Measurements from ENCODE around the gene PLSCR2. TPM values are rescaled to one million over a fixed set of nuclear protein-coding genes. Genes with fewer than 3 reads are reported as not detected.

Gene PLSCR2
- total and polyA plus RNA-seq, 4 donors = 0.25 TPM; not detected in 3

DNA sequence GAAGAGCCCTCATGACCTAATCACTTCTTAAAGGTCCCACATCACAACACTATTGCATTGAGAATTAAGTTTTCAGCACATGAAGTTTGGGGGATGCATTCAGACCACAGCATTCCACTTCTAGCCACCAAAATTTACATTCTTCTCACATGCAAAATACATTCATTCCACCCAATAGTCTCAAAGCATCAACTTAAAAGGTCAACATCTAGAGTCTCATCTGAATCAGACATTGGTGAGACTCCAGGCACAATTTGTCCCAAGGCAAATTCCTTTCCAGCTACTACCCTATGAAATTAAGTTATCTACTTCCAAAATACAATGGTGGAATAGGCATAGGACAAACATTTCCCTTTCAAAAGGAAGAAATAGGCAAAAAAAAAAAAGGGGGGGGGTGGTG lies 64.9 kb downstream of the PLSCR2 start:
- Histone ChIP-seq H3K4me1 (ENCODE audit: control insufficient read depth in 4 of 4, insufficient read depth in 4 of 4, low read length in 3 of 4) (no peaks in the 10 kb centered on the region), H3K27ac (ENCODE audit: low read depth in 1 of 2, low read length in 2 of 2) (no peak overlapping the region), H3K36me3 (ENCODE audit: control insufficient read depth in 4 of 4, insufficient read depth in 3 of 4, low read depth in 1 of 4, low read length in 3 of 4) (no peaks in the 10 kb centered on the region), H3K4me3 (ENCODE audit: low read depth in 1 of 3, low read length in 3 of 3) (no peak overlapping the region), H3K9me3 (ENCODE audit: control insufficient read depth in 4 of 4, low read length in 3 of 4) (no peaks in the 10 kb centered on the region), H3K27me3 (ENCODE audit: control insufficient read depth in 4 of 4, insufficient read depth in 4 of 4, low read length in 3 of 4) (no peaks in the 10 kb centered on the region), H3K9ac (ENCODE audit: low read depth in 1 of 2, low read length in 2 of 2) (no peak overlapping the region)
- no peak for DNase-seq (ENCODE audit: low spot score)
- TF ChIP-seq FOXA2 (IDR thresholded peaks at IDR 0.05) (no peak), EGR1 (IDR thresholded peaks at IDR 0.05; ENCODE audit: low read depth in 2 of 2) (no peak), RXRA (IDR thresholded peaks at IDR 0.05) (no peak), HNF4A (conservative IDR thresholded peaks at IDR 0.05) (no peak), YY1 (IDR thresholded peaks at IDR 0.05) (no peak), GABPA (IDR thresholded peaks at IDR 0.05 in 1 of 2, conservative IDR thresholded peaks at IDR 0.05 in 1 of 2) (no peak)
- TF ChIP-seq, protein P1, sequence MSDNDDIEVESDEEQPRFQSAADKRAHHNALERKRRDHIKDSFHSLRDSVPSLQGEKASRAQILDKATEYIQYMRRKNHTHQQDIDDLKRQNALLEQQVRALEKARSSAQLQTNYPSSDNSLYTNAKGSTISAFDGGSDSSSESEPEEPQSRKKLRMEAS (IDR thresholded peaks at IDR 0.05) = no peak
- TF ChIP-seq, protein P2, sequence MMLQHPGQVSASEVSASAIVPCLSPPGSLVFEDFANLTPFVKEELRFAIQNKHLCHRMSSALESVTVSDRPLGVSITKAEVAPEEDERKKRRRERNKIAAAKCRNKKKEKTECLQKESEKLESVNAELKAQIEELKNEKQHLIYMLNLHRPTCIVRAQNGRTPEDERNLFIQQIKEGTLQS (IDR thresholded peaks at IDR 0.05) = no peak

DNA sequence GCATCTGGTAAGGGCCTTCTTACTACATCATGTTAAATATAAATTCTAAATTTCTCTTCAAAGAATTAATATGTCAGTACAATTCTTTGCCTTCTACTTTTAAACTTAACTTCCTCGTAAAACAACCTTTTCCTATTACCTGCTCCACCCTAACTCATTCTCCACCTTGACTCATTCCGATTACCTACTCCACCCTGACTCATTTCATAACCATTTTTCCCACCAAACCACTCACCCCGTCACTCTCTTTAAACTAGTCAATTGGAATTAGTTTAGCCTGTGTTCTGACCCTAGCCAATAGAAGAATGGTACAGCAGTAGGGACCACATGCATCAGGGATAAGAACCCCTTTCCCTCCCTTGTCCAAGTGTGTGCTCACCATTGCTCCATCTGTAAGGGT lies 65.6 kb downstream of the PLSCR2 start:
- Histone ChIP-seq H3K4me1 (ENCODE audit: control insufficient read depth in 4 of 4, insufficient read depth in 4 of 4, low read length in 3 of 4) (no peaks in the 10 kb centered on the region), H3K27ac (ENCODE audit: low read depth in 1 of 2, low read length in 2 of 2) (no peak overlapping the region), H3K9me3 (ENCODE audit: control insufficient read depth in 4 of 4, low read length in 3 of 4) (no peaks in the 10 kb centered on the region), H3K27me3 (ENCODE audit: control insufficient read depth in 4 of 4, insufficient read depth in 4 of 4, low read length in 3 of 4) (no peaks in the 10 kb centered on the region), H3K9ac (ENCODE audit: low read depth in 1 of 2, low read length in 2 of 2) (no peak overlapping the region), H3K36me3 (ENCODE audit: control insufficient read depth in 4 of 4, insufficient read depth in 3 of 4, low read depth in 1 of 4, low read length in 3 of 4) (no peaks in the 10 kb centered on the region), H3K4me3 (ENCODE audit: low read depth in 1 of 3, low read length in 3 of 3) (no peak overlapping the region)
- DNase-seq (ENCODE audit: low spot score) = no peak
- TF ChIP-seq FOXA2 (IDR thresholded peaks at IDR 0.05) = no peak
- TF ChIP-seq SP1 (IDR thresholded peaks at IDR 0.05) = no peak
- no peak for TF ChIP-seq NR2F2 (IDR thresholded peaks at IDR 0.05)
- no peak for TF ChIP-seq TAF1 (conservative IDR thresholded peaks at IDR 0.05)
- no peak for TF ChIP-seq HNF4A (conservative IDR thresholded peaks at IDR 0.05)
- no peak for TF ChIP-seq HNF4G (IDR thresholded peaks at IDR 0.05)
- TF ChIP-seq EGR1 (IDR thresholded peaks at IDR 0.05; ENCODE audit: low read depth in 2 of 2) = no peak
- no peak for TF ChIP-seq RXRA (IDR thresholded peaks at IDR 0.05)
- no peak for TF ChIP-seq RAD21 (IDR thresholded peaks at IDR 0.05)
- TF ChIP-seq JUND (IDR thresholded peaks at IDR 0.05) = no peak
- no peak for TF ChIP-seq YY1 (IDR thresholded peaks at IDR 0.05)
- WGBS = 86% methylated on average over 3 of the region's 3 CpGs

DNA sequence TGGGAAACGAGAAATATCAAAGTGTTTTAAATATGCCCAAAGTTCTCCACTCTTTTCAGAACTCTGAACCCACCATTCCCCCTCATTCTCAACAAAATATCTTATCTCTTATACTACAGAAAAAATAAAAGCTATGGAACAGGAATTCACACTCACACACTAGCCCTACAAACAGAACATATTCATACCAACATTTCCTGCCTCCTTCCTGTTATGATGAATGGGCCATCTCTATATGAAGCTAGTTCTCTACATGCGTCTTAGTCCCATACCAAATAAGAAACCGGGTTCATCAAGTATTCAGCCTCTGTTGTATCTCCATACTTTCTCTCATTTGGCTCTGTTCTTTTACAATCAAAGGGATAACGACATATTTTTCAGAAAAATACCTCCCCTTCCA lies 72.6 kb downstream of the PLSCR2 start:
- Histone ChIP-seq H3K9ac (ENCODE audit: low read depth in 1 of 2, low read length in 2 of 2) (no peak overlapping the region), H3K36me3 (ENCODE audit: control insufficient read depth in 4 of 4, insufficient read depth in 3 of 4, low read depth in 1 of 4, low read length in 3 of 4) (no peaks in the 10 kb centered on the region), H3K4me1 (ENCODE audit: control insufficient read depth in 4 of 4, insufficient read depth in 4 of 4, low read length in 3 of 4) (no peaks in the 10 kb centered on the region), H3K27me3 (ENCODE audit: control insufficient read depth in 4 of 4, insufficient read depth in 4 of 4, low read length in 3 of 4) (no peaks in the 10 kb centered on the region), H3K4me3 (ENCODE audit: low read depth in 1 of 3, low read length in 3 of 3) (no peak overlapping the region), H3K27ac (ENCODE audit: low read depth in 1 of 2, low read length in 2 of 2) (no peak overlapping the region), H3K9me3 (ENCODE audit: control insufficient read depth in 4 of 4, low read length in 3 of 4) (no peaks in the 10 kb centered on the region)
- TF ChIP-seq NR2F2 (IDR thresholded peaks at IDR 0.05) (no peak), YY1 (IDR thresholded peaks at IDR 0.05) (no peak), FOXA2 (IDR thresholded peaks at IDR 0.05) (no peak), JUND (IDR thresholded peaks at IDR 0.05) (no peak), TAF1 (conservative IDR thresholded peaks at IDR 0.05) (no peak), EGR1 (IDR thresholded peaks at IDR 0.05; ENCODE audit: low read depth in 2 of 2) (no peak), HNF4G (IDR thresholded peaks at IDR 0.05) (no peak), RAD21 (IDR thresholded peaks at IDR 0.05) (no peak)
- TF ChIP-seq, protein P2 (IDR thresholded peaks at IDR 0.05) = no peak
- WGBS = 77% methylated on average over 4 of the region's 4 CpGs
- no peak for DNase-seq (ENCODE audit: low spot score)

DNA sequence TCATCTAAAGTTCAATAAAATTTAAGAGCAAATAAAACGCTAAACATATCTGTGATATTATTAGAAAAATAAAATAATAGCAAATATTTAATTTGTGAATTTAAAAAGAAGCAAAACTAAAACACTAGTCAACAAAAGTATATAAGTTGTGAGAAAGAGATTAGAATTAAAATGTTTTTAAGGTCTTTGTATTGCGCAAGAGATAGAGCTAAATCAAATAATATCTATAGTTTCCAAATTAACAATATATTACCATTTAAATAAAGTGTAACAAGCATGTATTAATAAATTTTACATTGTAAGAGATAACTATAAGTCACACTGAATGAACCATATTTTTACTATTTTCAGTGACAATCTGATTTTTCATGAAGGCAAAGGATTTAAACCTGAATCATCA lies 74.2 kb downstream of the PLSCR2 start:
- no peak overlapping the region for H3K27ac ChIP-seq (ENCODE audit: low read depth in 1 of 2, low read length in 2 of 2)
- H3K9ac ChIP-seq (ENCODE audit: low read depth in 1 of 2, low read length in 2 of 2) = no peak overlapping the region
- H3K4me3 ChIP-seq (ENCODE audit: low read depth in 1 of 3, low read length in 3 of 3) = no peak overlapping the region
- H3K27me3 ChIP-seq (ENCODE audit: control insufficient read depth in 4 of 4, insufficient read depth in 4 of 4, low read length in 3 of 4) = no peaks in the 10 kb centered on the region
- DNase-seq (ENCODE audit: low spot score) = no peak
- WGBS = 91% methylated on average over 2 of the region's 2 CpGs
- no peaks in the 10 kb centered on the region for H3K4me1 ChIP-seq (ENCODE audit: control insufficient read depth in 4 of 4, insufficient read depth in 4 of 4, low read length in 3 of 4)
- TF ChIP-seq, protein P3, sequence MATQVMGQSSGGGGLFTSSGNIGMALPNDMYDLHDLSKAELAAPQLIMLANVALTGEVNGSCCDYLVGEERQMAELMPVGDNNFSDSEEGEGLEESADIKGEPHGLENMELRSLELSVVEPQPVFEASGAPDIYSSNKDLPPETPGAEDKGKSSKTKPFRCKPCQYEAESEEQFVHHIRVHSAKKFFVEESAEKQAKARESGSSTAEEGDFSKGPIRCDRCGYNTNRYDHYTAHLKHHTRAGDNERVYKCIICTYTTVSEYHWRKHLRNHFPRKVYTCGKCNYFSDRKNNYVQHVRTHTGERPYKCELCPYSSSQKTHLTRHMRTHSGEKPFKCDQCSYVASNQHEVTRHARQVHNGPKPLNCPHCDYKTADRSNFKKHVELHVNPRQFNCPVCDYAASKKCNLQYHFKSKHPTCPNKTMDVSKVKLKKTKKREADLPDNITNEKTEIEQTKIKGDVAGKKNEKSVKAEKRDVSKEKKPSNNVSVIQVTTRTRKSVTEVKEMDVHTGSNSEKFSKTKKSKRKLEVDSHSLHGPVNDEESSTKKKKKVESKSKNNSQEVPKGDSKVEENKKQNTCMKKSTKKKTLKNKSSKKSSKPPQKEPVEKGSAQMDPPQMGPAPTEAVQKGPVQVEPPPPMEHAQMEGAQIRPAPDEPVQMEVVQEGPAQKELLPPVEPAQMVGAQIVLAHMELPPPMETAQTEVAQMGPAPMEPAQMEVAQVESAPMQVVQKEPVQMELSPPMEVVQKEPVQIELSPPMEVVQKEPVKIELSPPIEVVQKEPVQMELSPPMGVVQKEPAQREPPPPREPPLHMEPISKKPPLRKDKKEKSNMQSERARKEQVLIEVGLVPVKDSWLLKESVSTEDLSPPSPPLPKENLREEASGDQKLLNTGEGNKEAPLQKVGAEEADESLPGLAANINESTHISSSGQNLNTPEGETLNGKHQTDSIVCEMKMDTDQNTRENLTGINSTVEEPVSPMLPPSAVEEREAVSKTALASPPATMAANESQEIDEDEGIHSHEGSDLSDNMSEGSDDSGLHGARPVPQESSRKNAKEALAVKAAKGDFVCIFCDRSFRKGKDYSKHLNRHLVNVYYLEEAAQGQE (IDR thresholded peaks at IDR 0.05) = no peak
- TF ChIP-seq NR2F2 (IDR thresholded peaks at IDR 0.05) (no peak), EGR1 (IDR thresholded peaks at IDR 0.05; ENCODE audit: low read depth in 2 of 2) (no peak), TAF1 (conservative IDR thresholded peaks at IDR 0.05) (no peak), RXRA (IDR thresholded peaks at IDR 0.05) (no peak), JUND (IDR thresholded peaks at IDR 0.05) (no peak)
- TF ChIP-seq, protein P4, sequence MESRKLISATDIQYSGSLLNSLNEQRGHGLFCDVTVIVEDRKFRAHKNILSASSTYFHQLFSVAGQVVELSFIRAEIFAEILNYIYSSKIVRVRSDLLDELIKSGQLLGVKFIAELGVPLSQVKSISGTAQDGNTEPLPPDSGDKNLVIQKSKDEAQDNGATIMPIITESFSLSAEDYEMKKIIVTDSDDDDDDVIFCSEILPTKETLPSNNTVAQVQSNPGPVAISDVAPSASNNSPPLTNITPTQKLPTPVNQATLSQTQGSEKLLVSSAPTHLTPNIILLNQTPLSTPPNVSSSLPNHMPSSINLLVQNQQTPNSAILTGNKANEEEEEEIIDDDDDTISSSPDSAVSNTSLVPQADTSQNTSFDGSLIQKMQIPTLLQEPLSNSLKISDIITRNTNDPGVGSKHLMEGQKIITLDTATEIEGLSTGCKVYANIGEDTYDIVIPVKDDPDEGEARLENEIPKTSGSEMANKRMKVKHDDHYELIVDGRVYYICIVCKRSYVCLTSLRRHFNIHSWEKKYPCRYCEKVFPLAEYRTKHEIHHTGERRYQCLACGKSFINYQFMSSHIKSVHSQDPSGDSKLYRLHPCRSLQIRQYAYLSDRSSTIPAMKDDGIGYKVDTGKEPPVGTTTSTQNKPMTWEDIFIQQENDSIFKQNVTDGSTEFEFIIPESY (IDR thresholded peaks at IDR 0.05) = no peak
- H3K9me3 ChIP-seq (ENCODE audit: control insufficient read depth in 4 of 4, low read length in 3 of 4) = no peaks in the 10 kb centered on the region
- no peaks in the 10 kb centered on the region for H3K36me3 ChIP-seq (ENCODE audit: control insufficient read depth in 4 of 4, insufficient read depth in 3 of 4, low read depth in 1 of 4, low read length in 3 of 4)

Data from liver (tissue), 9 donors.